K562 (cell line): ENCODE results near the gene RSPH6A. TPM values are rescaled to one million over a fixed set of nuclear protein-coding genes. Genes with fewer than 3 reads are reported as not detected.

Experiments
- CBX1 ChIP-seq: sonication (generic); IDR thresholded peaks from 2 replicates; pipeline ENCODE4 v1.6.1; 2016; ENCODE audit warnings: antibody characterized with exemption, low read depth, mild to moderate bottlenecking
- CSDE1 ChIP-seq, 2 experiments: fragments of 450-650 bp; IDR thresholded peaks; 2 replicates each; pipeline ENCODE4 v1.6.1; 2016; ENCODE audit warnings: mild to moderate bottlenecking in 1 of 2
- CTCFL ChIP-seq: IDR thresholded peaks from 2 replicates; pipeline ENCODE4 v1.6.1; 2011; ENCODE audit warnings: borderline replicate concordance, low read depth, mild to moderate bottlenecking, moderate library complexity, low read length; ENCODE audit not compliant: insufficient read depth, poor library complexity, severe bottlenecking
- CUX1 ChIP-seq: fragments of 200-800 bp; sonication (Bioruptor generic); IDR thresholded peaks from 2 replicates; pipeline ENCODE4 v1.6.1; 2016; ENCODE audit warnings: missing genetic modification characterization, missing compliant biosample characterization
- KDM2B ChIP-seq: fragments of 250-450 bp; sonication (Bioruptor Pico); IDR thresholded peaks from 2 replicates; pipeline ENCODE4 v1.8.0; 2021; ENCODE audit warnings: mild to moderate bottlenecking, moderate library complexity
- OTX1 ChIP-seq: fragments of 450-650 bp; formaldehyde crosslinking; IDR thresholded peaks from 2 replicates; pipeline ENCODE4 v1.4.0; 2022; ENCODE audit warnings: mild to moderate bottlenecking
- RCOR1 ChIP-seq, 2 experiments: IDR thresholded peaks; 2 replicates each; pipeline ENCODE4 v1.6.1; 2012; ENCODE audit warnings: low read depth in 2 of 2, low read length in 2 of 2, borderline replicate concordance in 1 of 2, improper control_type of control experiment in 1 of 2
- SIRT6 ChIP-seq: IDR thresholded peaks from one replicate; pipeline ENCODE4 v1.6.1; 2012; ENCODE audit warnings: low read depth, mild to moderate bottlenecking, control low read depth, inconsistent platforms, low read length, moderate library complexity
- ZBTB9 ChIP-seq: fragments of 450-650 bp; formaldehyde crosslinking; IDR thresholded peaks from 2 replicates; pipeline ENCODE4 v1.4.0; 2020; ENCODE audit warnings: mild to moderate bottlenecking, moderate library complexity
- ZNF217 ChIP-seq: sonication (generic); formaldehyde crosslinking; IDR thresholded peaks from 2 replicates; pipeline ENCODE4 v1.8.0; 2022; ENCODE audit warnings: mild to moderate bottlenecking, missing genetic modification reagents
- polyA plus RNA-seq, 8 experiments: library from polyadenylated mRNA; depleted of rRNA in 4 of 8; stranded (reverse) in 5 of 8; unstranded in 3 of 8; fragments of >200 nt; fragmentation: Nextera tagmentation in 2 of 8; fragmentation: Illumina TruSeq in 1 of 8; extraction: Ambion mirVana in 2 of 8; extraction: Trizol in 1 of 8; gene quantifications; 2 replicates each; pipeline versions ENCODE4 v1.2.1 to v1.2.3, GENCODE V29; 2011 to 2014; ENCODE audit warnings: inconsistent platforms in 1 of 8, missing spikeins in 1 of 8
- total RNA-seq, 7 experiments: library from RNA; depleted of rRNA in 6 of 7; stranded (reverse); fragments of >200 nt in 6 of 7; fragmentation: Illumina TruSeq in 2 of 7; extraction: Trizol in 2 of 7; gene quantifications; 2 replicates each; pipeline versions ENCODE4 v1.2.1 to v1.2.3, GENCODE V29; 2011 to 2021; ENCODE audit warnings: low replicate concordance in 1 of 7
- TF ChIP-seq, protein P1 (sequence below): fragments of 200-400 bp; formaldehyde crosslinking; IDR thresholded peaks from 2 replicates; pipeline ENCODE4 v1.6.1; 2017; ENCODE audit warnings: mild to moderate bottlenecking, low read depth, low read length, moderate library complexity

RSPH6A gene
- total and polyA plus RNA-seq, 9 of the 15 experiments (the other 6 are each of a cell fraction or from before 2014, with no cell fraction given) = 0.03 to 0.15 (median 0.07) TPM; not detected in 5

- no peak for TF ChIP-seq CUX1 (CRISPR knock-in tag)
- TF ChIP-seq CTCFL = peak; percentile 82
- TF ChIP-seq OTX1 (CRISPR knock-in tag) = peak; percentile 67; the same call in 1 of the 2 replicates
- TF ChIP-seq CBX1 = no peak
- TF ChIP-seq ZBTB9 (CRISPR knock-in tag) = no peak
- TF ChIP-seq, protein P1, sequence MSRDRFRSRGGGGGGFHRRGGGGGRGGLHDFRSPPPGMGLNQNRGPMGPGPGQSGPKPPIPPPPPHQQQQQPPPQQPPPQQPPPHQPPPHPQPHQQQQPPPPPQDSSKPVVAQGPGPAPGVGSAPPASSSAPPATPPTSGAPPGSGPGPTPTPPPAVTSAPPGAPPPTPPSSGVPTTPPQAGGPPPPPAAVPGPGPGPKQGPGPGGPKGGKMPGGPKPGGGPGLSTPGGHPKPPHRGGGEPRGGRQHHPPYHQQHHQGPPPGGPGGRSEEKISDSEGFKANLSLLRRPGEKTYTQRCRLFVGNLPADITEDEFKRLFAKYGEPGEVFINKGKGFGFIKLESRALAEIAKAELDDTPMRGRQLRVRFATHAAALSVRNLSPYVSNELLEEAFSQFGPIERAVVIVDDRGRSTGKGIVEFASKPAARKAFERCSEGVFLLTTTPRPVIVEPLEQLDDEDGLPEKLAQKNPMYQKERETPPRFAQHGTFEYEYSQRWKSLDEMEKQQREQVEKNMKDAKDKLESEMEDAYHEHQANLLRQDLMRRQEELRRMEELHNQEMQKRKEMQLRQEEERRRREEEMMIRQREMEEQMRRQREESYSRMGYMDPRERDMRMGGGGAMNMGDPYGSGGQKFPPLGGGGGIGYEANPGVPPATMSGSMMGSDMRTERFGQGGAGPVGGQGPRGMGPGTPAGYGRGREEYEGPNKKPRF = no peak
- TF ChIP-seq CSDE1 (IDR thresholded peaks at IDR 0.05) = no peak
- no peak for TF ChIP-seq SIRT6
- TF ChIP-seq ZNF217 = no peak
- TF ChIP-seq RCOR1 (IDR thresholded peaks at IDR 0.05; ENCODE audit: borderline replicate concordance in 1 of 2, low read depth in 2 of 2, low read length in 2 of 2) = 0 out of 4 replicates have a peak, but pooled peaks of 1 of the 2 experiments have one; percentile 10
- TF ChIP-seq KDM2B = 0 out of 2 replicates have a peak, but pooled peaks have one; percentile 20
These were observed 35.6 kb downstream of the RSPH6A start (continued) for GRCh38 chr19:45779231-45780145.
